ENCODE data around the gene SCFD2.

- TF ChIP-seq, protein P1, sequence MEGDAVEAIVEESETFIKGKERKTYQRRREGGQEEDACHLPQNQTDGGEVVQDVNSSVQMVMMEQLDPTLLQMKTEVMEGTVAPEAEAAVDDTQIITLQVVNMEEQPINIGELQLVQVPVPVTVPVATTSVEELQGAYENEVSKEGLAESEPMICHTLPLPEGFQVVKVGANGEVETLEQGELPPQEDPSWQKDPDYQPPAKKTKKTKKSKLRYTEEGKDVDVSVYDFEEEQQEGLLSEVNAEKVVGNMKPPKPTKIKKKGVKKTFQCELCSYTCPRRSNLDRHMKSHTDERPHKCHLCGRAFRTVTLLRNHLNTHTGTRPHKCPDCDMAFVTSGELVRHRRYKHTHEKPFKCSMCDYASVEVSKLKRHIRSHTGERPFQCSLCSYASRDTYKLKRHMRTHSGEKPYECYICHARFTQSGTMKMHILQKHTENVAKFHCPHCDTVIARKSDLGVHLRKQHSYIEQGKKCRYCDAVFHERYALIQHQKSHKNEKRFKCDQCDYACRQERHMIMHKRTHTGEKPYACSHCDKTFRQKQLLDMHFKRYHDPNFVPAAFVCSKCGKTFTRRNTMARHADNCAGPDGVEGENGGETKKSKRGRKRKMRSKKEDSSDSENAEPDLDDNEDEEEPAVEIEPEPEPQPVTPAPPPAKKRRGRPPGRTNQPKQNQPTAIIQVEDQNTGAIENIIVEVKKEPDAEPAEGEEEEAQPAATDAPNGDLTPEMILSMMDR (conservative IDR thresholded peaks at IDR 0.05 in 1 of 2, IDR thresholded peaks at IDR 0.05 in 1 of 2; ENCODE audit: extremely low read depth in 1 of 2, insufficient read depth in 1 of 2, low read depth in 1 of 2, low read length in 2 of 2), result no peak
- TF ChIP-seq EZH2 (IDR thresholded peaks at IDR 0.05; ENCODE audit: borderline replicate concordance, low read length), result no peak
Measured at GRCh38 chr4:53130896-53131561, 234.8 kb downstream of the SCFD2 start.
